K562 (cell line): Measurements from ENCODE around the gene RIC8B. TPM values are rescaled to one million over a fixed set of nuclear protein-coding genes. Genes with fewer than 3 reads are reported as not detected.

Experiments used
- DPF2 ChIP-seq: fragments of 450-650 bp; IDR thresholded peaks from 2 replicates; pipeline ENCODE4 v1.6.1; 2016
- ELF2 ChIP-seq: fragments of 250-450 bp; sonication (Bioruptor Pico); IDR thresholded peaks from 2 replicates; pipeline ENCODE4 v1.5.0; 2021; ENCODE audit warnings: mild to moderate bottlenecking
- FUS ChIP-seq: fragments of 200-400 bp; formaldehyde crosslinking; optimal IDR thresholded peaks from 2 replicates; pipeline ENCODE3; 2017; ENCODE audit warnings: low read depth, low read length
- GTF2A2 ChIP-seq: IDR thresholded peaks from 2 replicates; pipeline ENCODE4 v1.6.1; 2016; ENCODE audit warnings: mild to moderate bottlenecking, missing genetic modification characterization, missing compliant biosample characterization
- NFYB ChIP-seq: IDR thresholded peaks from 2 replicates; pipeline ENCODE4 v1.6.1; 2011; ENCODE audit warnings: mild to moderate bottlenecking, moderate library complexity; ENCODE audit not compliant: insufficient read length; ENCODE audit errors: extremely low read depth
- RAD51 ChIP-seq: fragments of 450-650 bp; IDR thresholded peaks from 2 replicates; pipeline ENCODE4 v1.7.1; 2016; ENCODE audit warnings: low read depth, mild to moderate bottlenecking, borderline replicate concordance
- SRF ChIP-seq, 2 experiments: fragments of 250-450, 450-650 bp in 1 of 2; sonication (Bioruptor Pico) in 1 of 2; sonication (generic) in 1 of 2; formaldehyde crosslinking; IDR thresholded peaks; 2 replicates each; pipeline versions ENCODE4 v1.5.0 to v1.5.1; 2020 to 2022; ENCODE audit warnings: mild to moderate bottlenecking in 1 of 2, missing genetic modification reagents in 1 of 2
- SRSF3 ChIP-seq: fragments of 200-400 bp; formaldehyde crosslinking; IDR thresholded peaks from 2 replicates; pipeline ENCODE4 v1.6.1; 2016; ENCODE audit warnings: mild to moderate bottlenecking, low read length, moderate library complexity; ENCODE audit not compliant: insufficient read depth
- TGIF2 ChIP-seq: sonication (generic); formaldehyde crosslinking; IDR thresholded peaks from 2 replicates; pipeline ENCODE4 v1.8.1; 2022; ENCODE audit warnings: mild to moderate bottlenecking, missing genetic modification reagents, moderate library complexity
- ZNF347 ChIP-seq: fragments of 450-650 bp; formaldehyde crosslinking; IDR thresholded peaks from 2 replicates; pipeline ENCODE4 v1.4.0; 2020; ENCODE audit warnings: low read depth, mild to moderate bottlenecking, moderate library complexity
- ZNF551 ChIP-seq: fragments of 250-450 bp; sonication (Bioruptor Pico); IDR thresholded peaks from 2 replicates; pipeline ENCODE4 v1.5.0; 2021; ENCODE audit warnings: mild to moderate bottlenecking, moderate library complexity
- ZZZ3 ChIP-seq: fragments of 450-650 bp; IDR thresholded peaks from 2 replicates; pipeline ENCODE4 v1.6.1; 2016; ENCODE audit warnings: antibody characterized with exemption, mild to moderate bottlenecking, moderate library complexity
- polyA plus RNA-seq, 8 experiments: library from polyadenylated mRNA; depleted of rRNA in 4 of 8; stranded (reverse) in 5 of 8; unstranded in 3 of 8; fragments of >200 nt; fragmentation: Nextera tagmentation in 2 of 8; fragmentation: Illumina TruSeq in 1 of 8; extraction: Ambion mirVana in 2 of 8; extraction: Trizol in 1 of 8; gene quantifications; 2 replicates each; pipeline versions ENCODE4 v1.2.1 to v1.2.3, GENCODE V29; 2011 to 2014; ENCODE audit warnings: inconsistent platforms in 1 of 8, missing spikeins in 1 of 8
- total RNA-seq, 7 experiments: library from RNA; depleted of rRNA in 6 of 7; stranded (reverse); fragments of >200 nt in 6 of 7; fragmentation: Illumina TruSeq in 2 of 7; extraction: Trizol in 2 of 7; gene quantifications; 2 replicates each; pipeline versions ENCODE4 v1.2.1 to v1.2.3, GENCODE V29; 2011 to 2021; ENCODE audit warnings: low replicate concordance in 1 of 7
- TF ChIP-seq, protein P1 (sequence below): sonication (generic); formaldehyde crosslinking; IDR thresholded peaks from 2 replicates; pipeline ENCODE4 v1.8.0; 2022; ENCODE audit warnings: mild to moderate bottlenecking, missing genetic modification reagents
- TF ChIP-seq, protein P2 (sequence below): fragments of 250-450 bp; sonication (Bioruptor Pico); IDR thresholded peaks from 2 replicates; pipeline ENCODE4 v1.8.0; 2021; ENCODE audit warnings: mild to moderate bottlenecking, moderate library complexity
- TF ChIP-seq, protein P3 (sequence below): fragments of 250-450 bp; sonication (Bioruptor Pico); IDR thresholded peaks from 2 replicates; pipeline ENCODE4 v1.5.0; 2020; ENCODE audit warnings: mild to moderate bottlenecking
- TF ChIP-seq, protein P4 (sequence below): sonication (generic); formaldehyde crosslinking; IDR thresholded peaks from 2 replicates; pipeline ENCODE4 v1.8.0; 2022; ENCODE audit warnings: mild to moderate bottlenecking, low read depth, missing genetic modification reagents
- TF ChIP-seq, protein P5 (sequence below): sonication (generic); formaldehyde crosslinking; IDR thresholded peaks from 2 replicates; pipeline ENCODE4 v1.9.0; 2022; ENCODE audit warnings: mild to moderate bottlenecking, missing genetic modification reagents

RIC8B gene
- total and polyA plus RNA-seq, 9 of the 15 experiments (the other 6 are each of a cell fraction or from before 2014, with no cell fraction given): 0.92 to 8.1 (median 4.8) TPM

DNA sequence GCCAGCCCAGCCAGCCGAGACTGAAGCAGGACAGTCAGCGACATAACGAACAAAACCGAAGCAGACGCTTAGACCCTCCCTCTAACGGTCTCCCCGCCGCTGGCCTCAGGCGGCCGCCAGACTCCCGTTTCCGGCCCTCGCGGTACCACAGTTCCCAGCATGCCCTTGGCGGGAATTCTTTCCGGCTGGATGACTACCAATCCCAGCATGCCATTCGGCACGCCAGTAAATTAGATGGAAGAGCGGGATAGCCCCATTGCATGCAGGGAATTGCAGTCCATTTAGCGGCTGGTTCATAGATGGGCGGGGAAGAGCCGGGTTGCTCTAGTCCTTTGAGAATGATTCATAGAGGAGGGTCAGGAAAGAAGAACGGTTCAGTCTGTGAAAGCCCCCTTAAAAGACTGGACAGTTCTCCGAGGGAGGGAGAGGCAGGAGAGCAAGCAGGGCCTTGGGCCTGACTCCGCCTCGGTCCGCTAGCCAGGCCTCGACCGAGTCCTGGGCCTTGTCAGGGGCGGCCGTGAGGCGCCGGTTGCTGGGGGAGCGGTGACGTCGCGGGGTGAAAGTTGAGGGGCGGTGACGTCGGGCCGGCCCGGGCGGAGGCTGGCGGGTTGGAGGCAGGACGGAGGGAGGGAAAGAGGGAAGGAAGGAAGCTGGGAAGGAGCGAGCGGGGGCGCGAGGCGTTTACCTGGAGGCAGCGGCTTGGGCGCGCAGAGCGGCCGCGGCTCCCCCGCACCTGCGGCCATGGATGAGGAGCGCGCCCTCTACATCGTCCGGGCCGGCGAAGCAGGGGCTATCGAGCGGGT is at the start of gene RIC8B (continued):
- TF ChIP-seq, protein P1, sequence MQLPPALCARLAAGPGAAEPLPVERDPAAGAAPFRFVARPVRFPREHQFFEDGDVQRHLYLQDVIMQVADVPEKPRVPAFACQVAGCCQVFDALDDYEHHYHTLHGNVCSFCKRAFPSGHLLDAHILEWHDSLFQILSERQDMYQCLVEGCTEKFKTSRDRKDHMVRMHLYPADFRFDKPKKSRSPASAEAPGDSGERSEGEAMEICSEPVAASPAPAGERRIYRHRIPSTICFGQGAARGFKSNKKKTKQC: peak; percentile 69; the same call in 1 of the 2 replicates
- TF ChIP-seq TGIF2 (CRISPR knock-in tag) (no peak), ZNF551 (no peak), SRSF3 (no peak), GTF2A2 (tag) (no peak), ELF2 (CRISPR knock-in tag) (0 out of 2 replicates have a peak, but pooled peaks have one; percentile 13), NFYB (no peak), FUS (no peak), ZNF347 (CRISPR knock-in tag) (no peak), DPF2 (peak; percentile 33; the same call in 1 of the 2 replicates), ZZZ3 (no peak), SRF (CRISPR knock-in tag; IDR thresholded peaks at IDR 0.05) (peak in 1 of 2 experiments; percentile 57; a peak in 1 of 4 replicates), RAD51 (no peak)
- TF ChIP-seq, protein P2, sequence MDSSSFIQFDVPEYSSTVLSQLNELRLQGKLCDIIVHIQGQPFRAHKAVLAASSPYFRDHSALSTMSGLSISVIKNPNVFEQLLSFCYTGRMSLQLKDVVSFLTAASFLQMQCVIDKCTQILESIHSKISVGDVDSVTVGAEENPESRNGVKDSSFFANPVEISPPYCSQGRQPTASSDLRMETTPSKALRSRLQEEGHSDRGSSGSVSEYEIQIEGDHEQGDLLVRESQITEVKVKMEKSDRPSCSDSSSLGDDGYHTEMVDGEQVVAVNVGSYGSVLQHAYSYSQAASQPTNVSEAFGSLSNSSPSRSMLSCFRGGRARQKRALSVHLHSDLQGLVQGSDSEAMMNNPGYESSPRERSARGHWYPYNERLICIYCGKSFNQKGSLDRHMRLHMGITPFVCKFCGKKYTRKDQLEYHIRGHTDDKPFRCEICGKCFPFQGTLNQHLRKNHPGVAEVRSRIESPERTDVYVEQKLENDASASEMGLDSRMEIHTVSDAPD (CRISPR knock-in tag): no peak
- TF ChIP-seq, protein P3, sequence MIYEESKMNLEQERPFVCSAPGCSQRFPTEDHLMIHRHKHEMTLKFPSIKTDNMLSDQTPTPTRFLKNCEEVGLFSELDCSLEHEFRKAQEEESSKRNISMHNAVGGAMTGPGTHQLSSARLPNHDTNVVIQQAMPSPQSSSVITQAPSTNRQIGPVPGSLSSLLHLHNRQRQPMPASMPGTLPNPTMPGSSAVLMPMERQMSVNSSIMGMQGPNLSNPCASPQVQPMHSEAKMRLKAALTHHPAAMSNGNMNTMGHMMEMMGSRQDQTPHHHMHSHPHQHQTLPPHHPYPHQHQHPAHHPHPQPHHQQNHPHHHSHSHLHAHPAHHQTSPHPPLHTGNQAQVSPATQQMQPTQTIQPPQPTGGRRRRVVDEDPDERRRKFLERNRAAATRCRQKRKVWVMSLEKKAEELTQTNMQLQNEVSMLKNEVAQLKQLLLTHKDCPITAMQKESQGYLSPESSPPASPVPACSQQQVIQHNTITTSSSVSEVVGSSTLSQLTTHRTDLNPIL (CRISPR knock-in tag): no peak
- TF ChIP-seq, protein P4, sequence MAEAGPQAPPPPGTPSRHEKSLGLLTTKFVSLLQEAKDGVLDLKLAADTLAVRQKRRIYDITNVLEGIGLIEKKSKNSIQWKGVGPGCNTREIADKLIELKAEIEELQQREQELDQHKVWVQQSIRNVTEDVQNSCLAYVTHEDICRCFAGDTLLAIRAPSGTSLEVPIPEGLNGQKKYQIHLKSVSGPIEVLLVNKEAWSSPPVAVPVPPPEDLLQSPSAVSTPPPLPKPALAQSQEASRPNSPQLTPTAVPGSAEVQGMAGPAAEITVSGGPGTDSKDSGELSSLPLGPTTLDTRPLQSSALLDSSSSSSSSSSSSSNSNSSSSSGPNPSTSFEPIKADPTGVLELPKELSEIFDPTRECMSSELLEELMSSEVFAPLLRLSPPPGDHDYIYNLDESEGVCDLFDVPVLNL (CRISPR knock-in tag): no peak
- TF ChIP-seq, protein P5, sequence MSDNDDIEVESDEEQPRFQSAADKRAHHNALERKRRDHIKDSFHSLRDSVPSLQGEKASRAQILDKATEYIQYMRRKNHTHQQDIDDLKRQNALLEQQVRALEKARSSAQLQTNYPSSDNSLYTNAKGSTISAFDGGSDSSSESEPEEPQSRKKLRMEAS (CRISPR knock-in tag): peak; percentile 57
